Fibroblast of upper back skin (primary cell): ENCODE results near the gene SCN10A.

ENCODE experiments used
- DNase-seq: peaks from one replicate; pipeline ENCODE4 v3.0.0-alpha.2; 2013

Gene SCN10A

GRCh38 chr3:38763569-38763968 lies 52.4 kb downstream of the SCN10A start:
- DNase-seq: no peak

GRCh38 chr3:38758557-38758956 lies 57.5 kb downstream of the SCN10A start:
- no peak for DNase-seq

GRCh38 chr3:38757721-38758120 lies 58.3 kb downstream of the SCN10A start:
- no peak for DNase-seq

GRCh38 chr3:38756892-38757291 lies 59.1 kb downstream of the SCN10A start:
- DNase-seq: no peak

GRCh38 chr3:38755130-38755529 lies 60.9 kb downstream of the SCN10A start:
- no peak for DNase-seq

GRCh38 chr3:38746641-38747040 lies 69.4 kb downstream of the SCN10A start:
- no peak for DNase-seq

GRCh38 chr3:38743043-38743442 lies 73.0 kb downstream of the SCN10A start:
- DNase-seq: no peak

- DNase-seq: no peak
These were observed 73.5 kb downstream of the SCN10A start for GRCh38 chr3:38742550-38742949.

GRCh38 chr3:38740537-38740936 lies 75.5 kb downstream of the SCN10A start:
- no peak for DNase-seq

- DNase-seq: no peak
These were observed 76.1 kb downstream of the SCN10A start for GRCh38 chr3:38739931-38740330.

- no peak for DNase-seq
These were observed 76.7 kb downstream of the SCN10A start for GRCh38 chr3:38739396-38739689.

- DNase-seq: peak; percentile 26
These were observed 77.2 kb downstream of the SCN10A start for GRCh38 chr3:38738630-38739395.

- no peak for DNase-seq
These were observed 84.5 kb downstream of the SCN10A start for GRCh38 chr3:38731522-38731921.

GRCh38 chr3:38730281-38730680 lies 85.7 kb downstream of the SCN10A start:
- DNase-seq: no peak

GRCh38 chr3:38728008-38728407 lies 88.0 kb downstream of the SCN10A start:
- DNase-seq: no peak

GRCh38 chr3:38726751-38727150 lies 89.3 kb downstream of the SCN10A start:
- no peak for DNase-seq

GRCh38 chr3:38725726-38726419 lies 90.1 kb downstream of the SCN10A start:
- peak; percentile 13 for DNase-seq

- DNase-seq: no peak
These were observed 91.7 kb downstream of the SCN10A start for GRCh38 chr3:38724392-38724736.

GRCh38 chr3:38723569-38724391 lies 92.2 kb downstream of the SCN10A start:
- no peak for DNase-seq

- DNase-seq: peak; percentile 37
These were observed 93.0 kb downstream of the SCN10A start for GRCh38 chr3:38722781-38723568.

- no peak for DNase-seq
These were observed 94.7 kb downstream of the SCN10A start for GRCh38 chr3:38721207-38721772.

- no peak for DNase-seq
These were observed 95.6 kb downstream of the SCN10A start for GRCh38 chr3:38720465-38720864.
